GM21390 (cell line): ENCODE results near the gene CCDC89.
"Not testable (repeated sequence)": the region's sequence is repeated elsewhere in the genome, so short reads cannot be mapped to it uniquely, and the experiment has no call there.

ENCODE experiments used
- ATAC-seq: cut with Tn5 transposase; IDR thresholded peaks from one replicate; pipeline ENCODE4 v1.9.1; 2021; ENCODE audit not compliant: unreplicated experiment

The CCDC89 gene

GRCh38 chr11:85654343-85654742, 31.7 kb downstream of the CCDC89 start:
- not testable (repeated sequence) for ATAC-seq

- ATAC-seq: no peak
These were observed 33.1 kb downstream of the CCDC89 start for GRCh38 chr11:85652786-85653447.

- no peak for ATAC-seq
These were observed 34.9 kb downstream of the CCDC89 start for GRCh38 chr11:85651118-85651517.

GRCh38 chr11:85647604-85648299, 38.2 kb downstream of the CCDC89 start, which contains the start of gene TMEM126A:
TMEM126A (plus strand) TSS chr11:85647967; CDS start chr11:85650256, 2,289 bp downstream.
- ATAC-seq: peak; percentile 100

GRCh38 chr11:85647078-85647477, 38.9 kb downstream of the CCDC89 start:
- ATAC-seq: peak; percentile 20

GRCh38 chr11:85643191-85643614, 42.8 kb downstream of the CCDC89 start:
- ATAC-seq: no peak

GRCh38 chr11:85634747-85635146, 51.2 kb downstream of the CCDC89 start:
- ATAC-seq: no peak
